Trophoblast cell (in vitro differentiated cells and primary cell): ENCODE results near the gene PDLIM5.
A peak's percentile ranks its signal among the peaks of the same experiment; 100 is the strongest.

Experiments used
- DNase-seq, 2 donors: peaks; one replicate each; pipeline ENCODE4 v3.0.0-alpha.2; 2016
- H2AFZ ChIP-seq: 2 replicates; pipeline ENCODE4 v1.6.1; 2013; ENCODE audit warnings: low read length, moderate library complexity, mild to moderate bottlenecking; ENCODE audit not compliant: insufficient read depth, poor library complexity
- H2AK5ac ChIP-seq: 2 replicates; pipeline ENCODE4 v1.6.1; 2013; ENCODE audit warnings: mild to moderate bottlenecking, low read length
- H2BK120ac ChIP-seq: 2 replicates; pipeline ENCODE4 v1.6.1; 2013; ENCODE audit warnings: low read length, mild to moderate bottlenecking, moderate library complexity; ENCODE audit not compliant: insufficient read depth, poor library complexity
- H2BK12ac ChIP-seq: 2 replicates; pipeline ENCODE4 v1.6.1; 2013; ENCODE audit warnings: mild to moderate bottlenecking, low read length, moderate library complexity
- H2BK5ac ChIP-seq: 2 replicates; pipeline ENCODE4 v1.6.1; 2013; ENCODE audit warnings: low read length, low read depth, moderate library complexity, mild to moderate bottlenecking; ENCODE audit not compliant: poor library complexity
- H3K14ac ChIP-seq: 2 replicates; pipeline ENCODE4 v1.6.1; 2013; ENCODE audit warnings: mild to moderate bottlenecking, low read length
- H3K18ac ChIP-seq: 2 replicates; pipeline ENCODE4 v1.6.1; 2013; ENCODE audit warnings: mild to moderate bottlenecking, low read length
- H3K23ac ChIP-seq: 2 replicates; pipeline ENCODE4 v1.6.1; 2013; ENCODE audit warnings: low read length
- H3K27ac ChIP-seq: 2 replicates; pipeline ENCODE4 v1.5.1; 2013; ENCODE audit warnings: low read depth, mild to moderate bottlenecking, inconsistent platforms, low read length, moderate library complexity
- H3K27me3 ChIP-seq: 2 replicates; pipeline ENCODE4 v1.6.1; 2013; ENCODE audit warnings: inconsistent platforms, mild to moderate bottlenecking, low read length, moderate library complexity; ENCODE audit not compliant: insufficient read depth
- H3K36me3 ChIP-seq, 2 experiments: 1 replicate in 1 of 2; 2 replicates in 1 of 2; pipeline ENCODE4 v1.6.1; 2013; ENCODE audit warnings: low read length in 2 of 2, mild to moderate bottlenecking in 2 of 2, moderate library complexity in 1 of 2; ENCODE audit not compliant: insufficient read depth in 2 of 2, control insufficient read depth in 1 of 2
- H3K4ac ChIP-seq: 2 replicates; pipeline ENCODE4 v1.6.1; 2013; ENCODE audit warnings: low read depth, mild to moderate bottlenecking, low read length, moderate library complexity
- H3K4me1 ChIP-seq, 2 experiments: 1 replicate in 1 of 2; 2 replicates in 1 of 2; pipeline ENCODE4 v1.6.1; 2013; ENCODE audit warnings: low read length in 2 of 2, mild to moderate bottlenecking in 2 of 2, moderate library complexity in 1 of 2; ENCODE audit not compliant: insufficient read depth in 2 of 2, control insufficient read depth in 1 of 2
- H3K4me2 ChIP-seq: 2 replicates; pipeline ENCODE4 v1.6.1; 2013; ENCODE audit warnings: inconsistent platforms, mild to moderate bottlenecking, low read length, moderate library complexity
- H3K4me3 ChIP-seq: 2 replicates; pipeline ENCODE4 v1.5.1; 2013; ENCODE audit warnings: mild to moderate bottlenecking, low read depth, low read length, inconsistent platforms
- H3K79me1 ChIP-seq: one replicate; pipeline ENCODE4 v1.6.1; 2013; ENCODE audit warnings: low read length
- H3K79me2 ChIP-seq: 2 replicates; pipeline ENCODE4 v1.6.1; 2013; ENCODE audit warnings: low read length, mild to moderate bottlenecking; ENCODE audit not compliant: control insufficient read depth, insufficient read depth, poor library complexity
- H3K9ac ChIP-seq: 2 replicates; pipeline ENCODE4 v1.6.1; 2013; ENCODE audit warnings: mild to moderate bottlenecking, low read length
- H3K9me3 ChIP-seq: 2 replicates; pipeline ENCODE4 v1.6.1; 2013; ENCODE audit warnings: low read depth, mild to moderate bottlenecking, control low read depth, inconsistent platforms, low read length; ENCODE audit not compliant: insufficient read depth
- H4K12ac ChIP-seq: 2 replicates; pipeline ENCODE4 v1.6.1; 2013; ENCODE audit warnings: low read depth, mild to moderate bottlenecking, low read length, moderate library complexity
- H4K8ac ChIP-seq: 2 replicates; pipeline ENCODE4 v1.6.1; 2013; ENCODE audit warnings: low read depth, mild to moderate bottlenecking, low read length, moderate library complexity
- H4K91ac ChIP-seq: one replicate; pipeline ENCODE4 v1.6.1; 2013; ENCODE audit warnings: low read depth, mild to moderate bottlenecking, low read length, moderate library complexity
- WGBS: extraction: QIAGEN DNeasy Blood & Tissue Kit; methylation state at CpG from one replicate; pipeline ENCODE4 v1.1.7; 2013; ENCODE audit warnings: missing lambda C conversion rate; ENCODE audit not compliant: insufficient read length, insufficient coverage; ENCODE audit errors: extremely low coverage; 5-methylcytosine and 5-hydroxymethylcytosine counted together

Gene PDLIM5

GRCh38 chr4:94564252-94564651 lies 112.5 kb downstream of the PDLIM5 start:
- Histone ChIP-seq H3K4me2 (no peak overlapping the region), H3K36me3 (no peaks in the 10 kb centered on the region), H3K79me1 (no peaks in the 10 kb centered on the region), H3K27me3 (no peaks in the 10 kb centered on the region), H3K4ac (no peak overlapping the region), H3K9ac (no peak overlapping the region), H4K91ac (no peak overlapping the region), H2BK120ac (no peak overlapping the region), H2AFZ (no peak overlapping the region), H3K9me3 (no peaks in the 10 kb centered on the region), H3K14ac (no peak overlapping the region), H3K4me1 (peaks cover 2 to 3% of the 10 kb centered on the region in 2 experiments), H3K18ac (no peak overlapping the region), H4K12ac (no peak overlapping the region), H2BK12ac (no peak overlapping the region), H4K8ac (no peak overlapping the region), H3K23ac (no peak overlapping the region), H3K27ac (no peak overlapping the region), H3K79me2 (no peaks in the 10 kb centered on the region), H3K4me3 (no peak overlapping the region), H2BK5ac (no peak overlapping the region), H2AK5ac (no peak overlapping the region)
- DNase-seq: peak; percentile 53 to 70
- no CpG with 5 or more reads among the region's 2 CpGs for WGBS

DNA sequence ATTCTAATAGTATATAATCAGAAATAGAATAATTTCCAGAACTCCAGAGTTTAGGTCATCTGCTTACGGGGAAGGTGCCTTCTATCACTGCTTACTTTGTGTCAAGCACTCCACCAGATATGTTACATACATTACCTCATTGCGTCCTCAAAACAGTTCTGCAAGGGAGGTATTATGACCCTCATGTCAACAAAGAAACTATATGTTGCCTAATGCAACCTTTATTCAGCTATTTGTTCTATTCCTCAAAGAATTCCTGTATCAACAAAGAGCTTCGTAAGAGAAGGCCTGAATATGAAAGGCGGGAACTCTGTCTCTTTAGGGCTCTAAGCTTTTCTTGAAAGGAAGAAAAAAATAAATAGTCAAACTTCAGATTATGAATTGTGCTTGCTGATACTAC lies 114.7 kb downstream of the PDLIM5 start:
- H3K14ac ChIP-seq: no peak overlapping the region
- H3K79me1 ChIP-seq: no peaks in the 10 kb centered on the region
- no peak overlapping the region for H3K4me2 ChIP-seq
- H3K4ac ChIP-seq: no peak overlapping the region
- H3K18ac ChIP-seq: no peak overlapping the region
- H2AK5ac ChIP-seq: no peak overlapping the region
- H3K27me3 ChIP-seq: no peaks in the 10 kb centered on the region
- no peak overlapping the region for H3K27ac ChIP-seq
- H3K9me3 ChIP-seq: no peaks in the 10 kb centered on the region
- no peak overlapping the region for H2BK120ac ChIP-seq
- no CpG with 5 or more reads among the region's 4 CpGs for WGBS
- H3K9ac ChIP-seq: no peak overlapping the region
- no peak overlapping the region for H4K12ac ChIP-seq
- H2BK5ac ChIP-seq: no peak overlapping the region
- no peak overlapping the region for H2BK12ac ChIP-seq
- peaks cover 2 to 3% of the 10 kb centered on the region in 2 experiments for H3K4me1 ChIP-seq
- no peak overlapping the region for H3K4me3 ChIP-seq
- DNase-seq: peak in 1 of 2 donors; percentile 46
- no peaks in the 10 kb centered on the region for H3K36me3 ChIP-seq
- H4K8ac ChIP-seq: no peak overlapping the region
- no peak overlapping the region for H4K91ac ChIP-seq
- H3K23ac ChIP-seq: no peak overlapping the region
- H3K79me2 ChIP-seq: no peaks in the 10 kb centered on the region
- no peak overlapping the region for H2AFZ ChIP-seq

- H3K4ac ChIP-seq: no peak overlapping the region
- H3K4me2 ChIP-seq: no peak overlapping the region
- WGBS: no CpG with 5 or more reads among the region's 5 CpGs
- no peak overlapping the region for H3K23ac ChIP-seq
- no peak overlapping the region for H3K18ac ChIP-seq
- H3K27me3 ChIP-seq: no peaks in the 10 kb centered on the region
- no peak overlapping the region for H3K4me3 ChIP-seq
- no peak overlapping the region for H3K14ac ChIP-seq
- H3K36me3 ChIP-seq: no peaks in the 10 kb centered on the region
- H2BK5ac ChIP-seq: no peak overlapping the region
- H4K91ac ChIP-seq: no peak overlapping the region
- no peak overlapping the region for H2BK120ac ChIP-seq
- no peak overlapping the region for H3K27ac ChIP-seq
- no peak overlapping the region for H4K12ac ChIP-seq
- no peak overlapping the region for H3K9ac ChIP-seq
- no peaks in the 10 kb centered on the region for H3K9me3 ChIP-seq
- no peak overlapping the region for H2AFZ ChIP-seq
- H3K79me2 ChIP-seq: no peaks in the 10 kb centered on the region
- H2BK12ac ChIP-seq: no peak overlapping the region
- DNase-seq: no peak
- no peak overlapping the region for H2AK5ac ChIP-seq
- no peak overlapping the region for H4K8ac ChIP-seq
- H3K4me1 ChIP-seq: peaks cover 2 to 3% of the 10 kb centered on the region in 2 experiments
- H3K79me1 ChIP-seq: no peaks in the 10 kb centered on the region
Observed at GRCh38 chr4:94567811-94568210, 116.1 kb downstream of the PDLIM5 start.

DNA sequence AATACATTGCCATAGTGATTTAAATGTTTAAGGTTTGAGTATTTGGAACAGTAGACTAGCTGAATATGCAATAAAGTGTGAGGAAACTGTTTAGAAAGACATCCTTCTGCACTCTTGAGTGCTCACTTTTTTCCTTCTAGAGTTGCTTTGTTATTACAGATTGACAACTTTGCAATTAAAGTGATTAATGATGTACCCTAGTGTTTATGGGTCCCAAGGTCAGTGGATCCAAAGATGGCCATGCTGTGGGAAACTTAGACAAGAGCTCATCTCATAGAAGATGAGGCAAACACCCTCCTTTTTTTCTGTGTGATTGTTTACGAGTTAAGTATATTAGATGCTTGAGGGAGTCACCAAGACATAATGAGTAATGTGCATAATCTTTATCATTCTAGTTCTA lies 118.8 kb downstream of the PDLIM5 start:
- no peak for DNase-seq
- H2AFZ ChIP-seq: no peak overlapping the region
- no peak overlapping the region for H3K18ac ChIP-seq
- peaks cover under 1% of the 10 kb centered on the region in 2 experiments for H3K36me3 ChIP-seq
- WGBS: no CpG with 5 or more reads among the region's 1 CpG
- no peak overlapping the region for H3K23ac ChIP-seq
- no peak overlapping the region for H4K91ac ChIP-seq
- H2BK5ac ChIP-seq: no peak overlapping the region
- no peak overlapping the region for H3K4ac ChIP-seq
- no peak overlapping the region for H2BK120ac ChIP-seq
- no peak overlapping the region for H4K12ac ChIP-seq
- no peaks in the 10 kb centered on the region for H3K27me3 ChIP-seq
- no peaks in the 10 kb centered on the region for H3K79me1 ChIP-seq
- H2BK12ac ChIP-seq: no peak overlapping the region
- H3K4me3 ChIP-seq: no peak overlapping the region
- no peaks in the 10 kb centered on the region for H3K79me2 ChIP-seq
- H2AK5ac ChIP-seq: no peak overlapping the region
- H3K4me2 ChIP-seq: no peak overlapping the region
- no peak overlapping the region for H3K9ac ChIP-seq
- no peak overlapping the region for H4K8ac ChIP-seq
- H3K14ac ChIP-seq: no peak overlapping the region
- no peaks in the 10 kb centered on the region for H3K9me3 ChIP-seq
- H3K27ac ChIP-seq: no peak overlapping the region
- peaks cover 0 to under 1% of the 10 kb centered on the region in 2 experiments for H3K4me1 ChIP-seq
